KMS-11 (cell line): Measurements from ENCODE around the gene ZNF207.
"Not testable (repeated sequence)": the region's sequence is repeated elsewhere in the genome, so short reads cannot be mapped to it uniquely, and the experiment has no call there.

Source experiments
- H2AFZ ChIP-seq: fragments of 200-600 bp; sonication (generic); 2 replicates; pipeline ENCODE4 v1.6.1; 2016; ENCODE audit warnings: antibody characterized with exemption, mixed run types, low read depth
- H3K27ac ChIP-seq: fragments of 200-600 bp; sonication (generic); 2 replicates; pipeline ENCODE4 v1.6.1; 2016; ENCODE audit warnings: mild to moderate bottlenecking, mixed run types
- H3K27me3 ChIP-seq: fragments of 200-600 bp; sonication (generic); 2 replicates; pipeline ENCODE4 v1.6.1; 2017; ENCODE audit warnings: mild to moderate bottlenecking, low read depth, mixed run types, moderate library complexity; ENCODE audit not compliant: insufficient read depth
- H3K36me3 ChIP-seq: fragments of 200-600 bp; sonication (generic); 2 replicates; pipeline ENCODE4 v1.6.1; 2017; ENCODE audit warnings: mild to moderate bottlenecking, mixed run types; ENCODE audit not compliant: insufficient read depth
- H3K4me1 ChIP-seq: fragments of 200-600 bp; sonication (generic); 2 replicates; pipeline ENCODE4 v1.6.1; 2016; ENCODE audit warnings: mild to moderate bottlenecking, low read depth, mixed run types; ENCODE audit not compliant: poor library complexity, severe bottlenecking
- H3K4me2 ChIP-seq: fragments of 200-600 bp; sonication (generic); 2 replicates; pipeline ENCODE4 v1.7.0; 2016; ENCODE audit warnings: mild to moderate bottlenecking, mixed run types
- H3K4me3 ChIP-seq: fragments of 200-600 bp; sonication (generic); IDR thresholded peaks from 2 replicates; pipeline ENCODE4 v1.6.1; 2017; ENCODE audit warnings: low read depth, low read length, mixed read lengths; ENCODE audit not compliant: insufficient read depth
- H3K79me2 ChIP-seq: fragments of 200-600 bp; sonication (generic); 2 replicates; pipeline ENCODE4 v1.6.1; 2016; ENCODE audit warnings: low read depth, mixed run types; ENCODE audit not compliant: insufficient read depth
- H3K9ac ChIP-seq: fragments of 200-600 bp; sonication (generic); 2 replicates; pipeline ENCODE4 v1.6.1; 2016; ENCODE audit warnings: mild to moderate bottlenecking, mixed run types
- H4K20me1 ChIP-seq: fragments of 200-600 bp; sonication (generic); 2 replicates; pipeline ENCODE4 v1.6.1; 2016; ENCODE audit warnings: mild to moderate bottlenecking, mixed run types; ENCODE audit not compliant: insufficient read depth
- TF ChIP-seq, protein P1 (sequence below): fragments of 200-600 bp; sonication (generic); conservative IDR thresholded peaks from 2 replicates; pipeline ENCODE4 v1.6.1; 2017; ENCODE audit warnings: low read depth, mild to moderate bottlenecking, antibody characterized with exemption, low read length, moderate library complexity, mixed read lengths

ZNF207 gene

DNA sequence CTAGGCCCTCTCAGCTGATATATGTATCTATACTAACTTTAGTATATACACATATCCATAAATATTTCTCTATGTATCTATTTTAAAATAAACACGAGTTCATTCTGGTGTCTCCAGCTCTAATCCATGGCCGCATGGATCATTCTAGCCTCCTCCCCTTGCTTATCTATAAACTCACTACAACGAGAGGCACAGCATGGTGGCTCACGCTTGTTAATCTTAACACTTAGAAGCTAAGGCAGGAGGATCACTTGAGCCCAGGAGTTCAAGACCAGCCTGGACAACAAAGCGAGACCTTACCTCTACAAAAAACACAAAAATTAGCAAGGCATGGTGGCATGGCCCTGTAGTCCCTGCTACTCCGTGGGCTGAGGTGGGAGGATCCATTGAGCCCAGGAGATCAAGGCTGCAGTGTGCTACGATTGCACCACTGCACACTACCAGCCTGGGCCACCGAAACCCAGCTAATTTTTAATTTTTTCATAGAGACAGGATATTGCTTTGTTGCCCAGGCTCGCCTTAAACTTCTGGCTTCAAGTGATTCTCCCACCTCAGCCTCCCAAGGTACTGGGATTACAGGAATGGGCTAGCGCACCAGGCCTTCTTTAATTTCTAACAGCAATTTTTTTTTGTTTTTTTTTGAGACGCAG is 3.9 kb upstream of the ZNF207 start:
- Histone ChIP-seq H3K27me3 (no peaks in the 10 kb centered on the region), H3K36me3 (no peaks in the 10 kb centered on the region), H4K20me1 (peaks cover 4% of the 10 kb centered on the region), H3K4me2 (no peak overlapping the region), H3K4me1 (peaks cover 7% of the 10 kb centered on the region), H3K4me3 (no peak overlapping the region), H3K27ac (no peak overlapping the region), H3K79me2 (peaks cover 17% of the 10 kb centered on the region), H3K9ac (no peak overlapping the region), H2AFZ (no peak overlapping the region)
- TF ChIP-seq, protein P1, sequence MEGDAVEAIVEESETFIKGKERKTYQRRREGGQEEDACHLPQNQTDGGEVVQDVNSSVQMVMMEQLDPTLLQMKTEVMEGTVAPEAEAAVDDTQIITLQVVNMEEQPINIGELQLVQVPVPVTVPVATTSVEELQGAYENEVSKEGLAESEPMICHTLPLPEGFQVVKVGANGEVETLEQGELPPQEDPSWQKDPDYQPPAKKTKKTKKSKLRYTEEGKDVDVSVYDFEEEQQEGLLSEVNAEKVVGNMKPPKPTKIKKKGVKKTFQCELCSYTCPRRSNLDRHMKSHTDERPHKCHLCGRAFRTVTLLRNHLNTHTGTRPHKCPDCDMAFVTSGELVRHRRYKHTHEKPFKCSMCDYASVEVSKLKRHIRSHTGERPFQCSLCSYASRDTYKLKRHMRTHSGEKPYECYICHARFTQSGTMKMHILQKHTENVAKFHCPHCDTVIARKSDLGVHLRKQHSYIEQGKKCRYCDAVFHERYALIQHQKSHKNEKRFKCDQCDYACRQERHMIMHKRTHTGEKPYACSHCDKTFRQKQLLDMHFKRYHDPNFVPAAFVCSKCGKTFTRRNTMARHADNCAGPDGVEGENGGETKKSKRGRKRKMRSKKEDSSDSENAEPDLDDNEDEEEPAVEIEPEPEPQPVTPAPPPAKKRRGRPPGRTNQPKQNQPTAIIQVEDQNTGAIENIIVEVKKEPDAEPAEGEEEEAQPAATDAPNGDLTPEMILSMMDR = no peak

DNA sequence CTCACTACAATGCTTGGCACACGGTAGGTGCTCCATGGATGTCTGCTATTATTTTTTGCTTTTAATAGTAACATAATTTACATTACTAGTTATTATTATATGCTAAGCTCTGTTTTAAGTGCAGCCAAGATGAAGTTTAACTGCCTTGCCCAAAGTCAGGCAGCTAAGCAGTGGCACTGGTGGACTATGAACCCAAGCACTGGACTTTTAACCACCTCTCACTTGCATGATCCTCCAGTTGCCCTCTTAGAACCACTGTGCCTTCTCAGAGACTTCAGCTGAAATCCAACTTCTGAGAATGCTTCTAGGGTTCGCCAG is 1.5 kb upstream of the ZNF207 start:
- H3K27me3 ChIP-seq = no peaks in the 10 kb centered on the region
- peaks cover 18% of the 10 kb centered on the region; the same call in 1 of the 2 replicates for H3K36me3 ChIP-seq
- H3K79me2 ChIP-seq = peaks cover 36% of the 10 kb centered on the region
- TF ChIP-seq, protein P1 = no peak
- H3K4me2 ChIP-seq = no peak overlapping the region
- no peak overlapping the region for H3K27ac ChIP-seq
- H3K9ac ChIP-seq = no peak overlapping the region
- H2AFZ ChIP-seq = no peak overlapping the region
- H3K4me3 ChIP-seq = no peak overlapping the region
- H4K20me1 ChIP-seq = peaks cover 26% of the 10 kb centered on the region
- H3K4me1 ChIP-seq = peaks cover 21% of the 10 kb centered on the region

DNA sequence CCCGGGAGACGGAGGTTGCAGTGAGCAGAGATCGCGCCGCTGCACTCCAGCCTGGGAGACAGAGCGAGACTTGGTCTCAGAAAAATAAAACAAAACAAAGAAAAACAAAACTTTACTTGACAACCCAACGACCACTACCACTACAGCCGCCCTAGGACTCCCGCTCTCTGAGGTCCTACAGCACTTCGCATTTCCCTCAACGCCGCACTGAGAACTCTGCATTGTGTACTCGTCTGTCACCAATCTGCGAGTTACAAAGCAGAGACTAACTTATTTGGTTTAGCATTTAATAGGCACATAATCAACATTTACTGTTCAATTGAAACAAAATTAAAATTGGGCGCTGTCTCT is 479 bp upstream of the ZNF207 start:
- H2AFZ ChIP-seq = peak overlapping the region; percentile 91
- peaks cover 29% of the 10 kb centered on the region for H3K4me1 ChIP-seq
- H3K9ac ChIP-seq = peak overlapping the region; percentile 98
- no peaks in the 10 kb centered on the region for H3K27me3 ChIP-seq
- H4K20me1 ChIP-seq = peaks cover 33% of the 10 kb centered on the region
- peak overlapping the region; percentile 55 for H3K4me3 ChIP-seq
- H3K4me2 ChIP-seq = peak overlapping the region; percentile 66
- TF ChIP-seq, protein P1 = peak; percentile 3; the same call in 1 of the 2 replicates
- peaks cover 24% of the 10 kb centered on the region; the same call in 1 of the 2 replicates for H3K36me3 ChIP-seq
- H3K79me2 ChIP-seq = peaks cover 47% of the 10 kb centered on the region
- H3K27ac ChIP-seq = peak overlapping the region; percentile 98

DNA sequence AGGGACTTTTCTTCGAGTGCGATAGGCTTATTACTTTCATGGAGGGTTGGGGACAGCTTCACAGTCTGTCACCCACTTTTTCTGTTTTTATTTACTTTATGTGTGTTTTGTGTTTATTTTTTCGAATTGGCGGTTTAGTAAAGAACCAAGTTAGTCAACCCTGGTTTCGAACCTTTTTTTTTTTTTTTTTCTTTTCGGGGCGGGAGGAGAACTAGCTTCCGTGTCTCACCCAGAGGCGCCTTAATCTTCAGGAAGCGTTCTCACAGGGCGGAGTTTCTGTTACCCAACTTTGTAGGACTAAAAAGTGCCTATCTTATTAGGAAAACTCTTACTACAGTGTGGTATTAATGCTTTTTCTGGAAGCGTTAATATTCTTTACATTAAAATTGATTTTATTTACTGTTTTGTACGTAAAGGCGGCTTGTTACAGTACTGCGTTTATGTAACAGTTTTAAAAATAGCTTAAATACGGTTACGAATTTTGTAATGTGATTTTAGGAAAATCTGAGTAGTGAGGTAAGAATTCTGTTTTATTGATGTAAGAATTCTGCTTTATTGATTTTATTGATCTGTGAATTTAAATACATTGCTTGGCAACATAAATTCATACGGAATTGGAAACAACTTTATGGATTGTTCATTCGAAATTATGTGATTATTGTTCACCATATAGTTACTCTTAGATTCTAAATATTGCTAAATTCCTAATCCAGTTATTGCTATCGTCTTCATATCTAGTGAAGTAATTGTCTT is 885 bp downstream of the ZNF207 start:
- peaks cover 25% of the 10 kb centered on the region; the same call in 1 of the 2 replicates for H3K36me3 ChIP-seq
- H3K27ac ChIP-seq = peak overlapping the region; percentile 98
- H3K79me2 ChIP-seq = peaks cover 60% of the 10 kb centered on the region
- H3K27me3 ChIP-seq = no peaks in the 10 kb centered on the region
- H3K4me1 ChIP-seq = peaks cover 41% of the 10 kb centered on the region
- H3K4me2 ChIP-seq = peak overlapping the region; percentile 90
- TF ChIP-seq, protein P1 = no peak; the same call in 1 of the 2 replicates
- H2AFZ ChIP-seq = peak overlapping the region; percentile 91; the same call in 1 of the 2 replicates
- peak overlapping the region; percentile 55 for H3K4me3 ChIP-seq
- peak overlapping the region; percentile 98 for H3K9ac ChIP-seq
- H4K20me1 ChIP-seq = peaks cover 45% of the 10 kb centered on the region

DNA sequence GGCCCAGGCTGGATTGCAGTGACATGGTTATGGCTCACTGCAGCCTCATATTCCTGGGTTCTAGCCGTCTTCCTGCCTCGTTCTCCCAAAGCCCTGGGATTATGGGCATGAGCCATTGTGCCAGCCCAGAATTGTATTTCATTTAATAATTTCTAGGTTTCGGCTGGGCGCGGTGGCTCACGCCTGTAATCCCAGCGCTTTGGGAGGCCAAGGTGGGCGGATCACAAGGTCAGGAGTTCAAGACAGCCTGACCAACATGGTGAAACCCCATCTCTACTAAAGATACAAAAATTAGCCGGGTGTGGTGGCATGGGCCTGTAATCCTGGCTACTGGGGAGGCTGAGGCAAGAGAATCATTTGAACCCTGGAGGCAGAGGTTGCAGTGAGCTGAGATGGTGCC is 2.8 kb downstream of the ZNF207 start:
- Histone ChIP-seq H3K79me2 (peaks cover 77% of the 10 kb centered on the region), H3K4me2 (peak overlapping the region; percentile 90), H3K36me3 (peaks cover 35% of the 10 kb centered on the region; the same call in 1 of the 2 replicates), H3K4me1 (peaks cover 54% of the 10 kb centered on the region), H4K20me1 (peaks cover 57% of the 10 kb centered on the region)
- H3K27ac ChIP-seq, H3K27me3 ChIP-seq, H3K4me3 ChIP-seq, H2AFZ ChIP-seq, H3K9ac ChIP-seq: not testable (repeated sequence)
